GF-D8 (cell line): ENCODE results near the gene ZNF738.
"Not testable (repeated sequence)": the region's sequence is repeated elsewhere in the genome, so short reads cannot be mapped to it uniquely, and the experiment has no call there.

Experiments
- DNase-seq: peaks from one replicate; lab custom pipeline; 2025; lab: John Stamatoyannopoulos, UW

ZNF738 gene

DNA sequence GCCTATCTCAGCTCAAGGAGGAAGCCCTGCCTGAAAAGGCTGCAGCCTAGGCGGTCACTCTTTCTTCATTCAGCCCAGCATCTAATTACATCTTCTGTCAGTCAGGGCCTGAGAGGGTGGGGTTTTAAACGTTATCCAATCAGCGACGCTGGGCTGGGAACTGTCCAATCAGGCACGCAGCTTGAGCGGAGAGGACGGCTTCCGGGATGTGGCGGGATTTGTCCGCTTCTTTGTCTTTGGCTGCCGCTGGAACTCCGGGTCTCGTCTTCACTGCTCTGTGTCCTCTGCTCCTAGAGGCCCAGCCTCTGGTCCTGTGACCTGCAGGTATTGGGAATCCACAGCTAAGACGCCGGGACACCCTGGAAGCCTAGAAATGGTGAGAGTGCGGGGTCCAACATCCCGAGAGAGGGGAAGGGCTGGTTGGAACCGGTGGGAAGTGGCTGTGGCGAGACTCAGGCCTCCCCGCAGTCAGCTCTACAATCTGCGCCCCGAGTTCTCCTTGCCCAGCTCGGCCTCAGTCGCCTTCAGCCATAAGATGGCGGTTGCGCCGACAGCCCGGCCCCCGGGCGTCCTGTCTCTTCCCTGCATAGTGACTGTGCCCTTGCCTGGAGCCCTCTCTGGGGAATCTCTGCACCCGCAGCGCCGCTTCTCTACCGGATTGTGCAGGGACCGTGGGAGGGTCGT, at the start of gene ZNF738:
ZNF738 (plus strand) TSS at position 233 of the 684 bp plus-strand sequence; CDS start at position 374, 141 bp downstream.
- peak; percentile 90 for DNase-seq

DNA sequence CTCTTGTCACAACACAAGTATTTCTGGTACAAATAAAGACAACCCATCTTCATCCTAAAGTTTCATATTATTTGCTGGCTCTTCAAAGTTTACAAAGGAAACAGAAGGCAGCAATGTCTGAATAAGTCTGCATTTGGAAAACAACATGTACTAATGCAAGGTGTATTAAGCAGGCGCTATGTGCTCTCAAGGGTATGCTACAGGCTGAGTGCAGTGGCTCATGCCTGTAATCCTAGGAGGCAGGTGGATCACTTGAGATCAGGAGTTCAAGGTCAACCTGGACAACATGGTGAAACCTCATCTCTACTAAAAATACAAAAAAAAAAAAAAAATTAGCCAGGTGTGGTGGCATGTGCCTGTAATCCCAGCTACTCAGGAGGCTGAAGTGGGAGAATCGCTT, 46.0 kb upstream of the ZNF738 start:
- DNase-seq = not testable (repeated sequence)

DNA sequence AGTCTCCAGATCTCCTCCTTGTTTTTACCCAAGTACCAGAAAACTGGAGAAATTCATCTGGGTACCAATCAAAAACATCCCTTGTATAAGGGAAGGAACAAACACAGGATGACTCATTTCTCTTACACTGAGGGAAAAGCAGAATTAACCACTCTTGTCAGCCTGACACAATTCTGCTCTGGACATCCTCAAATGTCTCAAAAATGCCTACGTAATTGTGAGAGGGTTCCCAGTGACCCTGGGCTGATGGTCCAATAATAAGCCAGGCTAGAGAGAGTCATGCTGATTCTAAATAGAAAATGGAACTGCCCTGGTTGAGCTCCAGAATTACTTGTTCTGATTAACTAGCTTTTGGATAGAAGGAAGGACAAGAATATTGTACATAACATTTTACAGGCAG, 44.1 kb upstream of the ZNF738 start:
- DNase-seq = no peak

DNA sequence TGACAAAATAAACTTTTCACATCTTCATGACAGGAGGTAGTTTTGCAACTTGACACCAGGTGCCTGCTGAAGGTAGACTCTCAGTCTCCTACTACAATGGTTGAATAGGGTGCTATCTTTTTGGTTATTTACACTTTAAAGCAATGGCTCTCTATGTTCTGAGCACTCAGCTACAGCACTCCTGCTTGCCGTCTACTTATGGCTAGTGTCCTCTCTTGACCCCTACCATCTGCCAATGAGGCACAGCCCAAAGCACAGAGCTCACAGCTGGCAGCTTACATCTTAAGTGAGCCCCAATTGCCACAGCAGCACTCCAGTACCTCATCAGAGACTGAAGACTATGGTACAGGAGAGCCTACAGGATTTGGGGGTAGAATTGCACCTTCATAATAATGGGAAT, 41.0 kb upstream of the ZNF738 start:
- DNase-seq = no peak

DNA sequence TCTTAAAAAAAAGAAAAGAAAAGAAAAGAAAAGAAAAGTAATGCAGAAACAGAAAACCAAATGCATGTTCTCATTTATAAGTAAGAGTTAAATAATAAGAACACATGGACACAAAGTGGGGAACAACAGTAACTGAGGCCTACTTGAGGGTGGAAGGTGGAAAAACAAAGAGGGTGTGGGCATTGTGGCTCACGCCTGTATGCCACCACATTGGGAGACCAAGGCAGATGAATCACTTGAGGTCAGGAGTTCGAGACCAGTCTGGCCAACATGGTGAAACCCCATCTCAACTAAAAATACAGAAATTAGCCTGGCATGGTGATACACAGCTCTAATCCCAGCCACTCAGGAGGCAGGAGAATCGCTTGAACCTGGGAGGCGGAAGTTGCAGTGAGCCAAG, 37.7 kb upstream of the ZNF738 start:
- DNase-seq = no peak

DNA sequence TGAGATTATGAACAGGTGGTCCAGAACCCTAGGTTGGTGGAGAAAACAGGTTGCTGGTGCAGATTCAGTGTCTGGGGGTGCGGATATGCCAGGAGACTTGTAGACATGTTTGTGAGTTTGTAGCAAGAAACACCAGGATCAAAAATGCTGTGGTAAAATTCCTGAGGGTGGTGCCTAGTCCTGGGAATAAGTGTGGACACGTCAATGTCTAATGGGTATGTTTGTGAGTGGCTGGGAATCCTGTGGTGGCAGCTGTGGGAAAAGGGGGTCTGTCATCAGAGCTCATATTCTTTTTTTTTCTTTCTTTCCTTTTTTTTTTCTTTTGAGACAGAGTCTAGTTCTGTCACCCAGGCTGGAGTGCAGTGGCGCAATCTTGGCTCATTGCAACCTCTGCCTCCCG, 36.8 kb upstream of the ZNF738 start:
- DNase-seq = no peak

DNA sequence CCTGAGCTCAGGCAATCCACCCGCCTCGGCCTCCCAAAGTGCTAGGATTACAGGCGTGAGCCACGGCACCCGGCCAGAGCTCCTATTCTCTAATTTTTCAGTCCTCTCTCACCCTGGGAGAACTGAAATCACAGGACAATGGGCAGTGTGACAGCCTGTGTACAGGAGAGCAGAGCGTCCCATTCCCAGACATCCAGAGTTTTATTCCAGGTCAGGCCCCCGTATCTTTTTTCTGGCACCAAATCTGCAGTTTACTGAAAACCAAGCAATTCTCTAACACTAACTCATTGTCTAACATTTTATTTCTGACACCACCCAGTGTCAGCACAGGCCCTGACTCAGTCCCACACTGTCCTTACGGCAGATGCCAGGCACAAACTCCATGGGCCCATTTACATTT, 36.3 kb upstream of the ZNF738 start:
- DNase-seq = no peak

DNA sequence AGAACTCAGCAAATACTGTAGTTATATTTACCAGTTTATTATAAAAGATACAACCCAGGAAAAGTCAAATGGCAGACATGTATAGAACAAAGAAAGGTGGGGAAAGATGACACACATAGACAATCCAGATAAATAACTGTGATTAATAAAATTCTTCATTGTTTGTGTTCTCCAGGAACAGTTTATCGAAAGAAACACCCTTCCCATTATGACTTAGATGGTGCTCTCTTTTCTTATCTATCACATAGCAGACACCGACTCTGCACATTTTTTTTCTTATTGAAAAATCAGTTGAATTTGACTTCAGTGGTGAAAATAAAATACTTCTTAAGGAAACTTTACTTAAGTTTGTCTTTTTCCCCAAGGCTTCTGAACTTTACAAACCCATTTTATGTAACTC, 35.8 kb upstream of the ZNF738 start:
- no peak for DNase-seq

DNA sequence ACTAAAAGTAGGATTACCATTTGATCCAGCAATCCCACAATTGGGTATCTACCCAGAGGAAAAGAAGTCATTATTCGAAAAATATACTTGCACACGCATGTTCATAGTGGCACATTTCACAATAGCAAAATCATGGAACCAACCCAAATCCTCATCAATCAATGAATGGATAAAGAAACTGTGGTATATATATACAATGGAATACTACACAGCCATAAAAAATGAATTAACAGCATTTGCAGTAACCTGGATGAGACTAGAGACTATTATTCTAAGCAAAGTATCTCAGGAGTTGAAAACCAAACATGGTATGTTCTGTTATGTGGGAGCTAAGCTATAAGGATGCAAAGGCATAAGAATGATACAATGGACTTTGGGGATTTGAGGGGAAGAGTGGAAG, 32.6 kb upstream of the ZNF738 start:
- DNase-seq = no peak

DNA sequence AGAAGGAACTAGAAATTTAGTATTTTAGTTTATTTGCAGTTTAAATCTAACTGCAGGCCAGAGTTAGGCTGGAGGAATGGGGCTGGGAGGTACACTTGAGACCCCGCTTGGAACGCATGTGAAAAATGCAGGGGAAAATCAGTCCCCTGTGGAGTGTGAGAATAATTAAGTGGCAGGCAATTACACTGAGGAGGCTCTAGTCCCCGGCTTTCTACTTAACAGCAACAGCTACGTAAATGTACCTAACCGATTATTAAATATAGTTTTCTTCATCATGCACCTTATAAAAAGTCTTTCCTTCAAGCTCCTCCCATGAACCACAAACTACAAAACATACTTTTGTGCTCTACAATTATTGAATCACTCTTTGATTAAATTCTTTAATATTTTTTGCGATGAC, 30.4 kb upstream of the ZNF738 start:
- no peak for DNase-seq

DNA sequence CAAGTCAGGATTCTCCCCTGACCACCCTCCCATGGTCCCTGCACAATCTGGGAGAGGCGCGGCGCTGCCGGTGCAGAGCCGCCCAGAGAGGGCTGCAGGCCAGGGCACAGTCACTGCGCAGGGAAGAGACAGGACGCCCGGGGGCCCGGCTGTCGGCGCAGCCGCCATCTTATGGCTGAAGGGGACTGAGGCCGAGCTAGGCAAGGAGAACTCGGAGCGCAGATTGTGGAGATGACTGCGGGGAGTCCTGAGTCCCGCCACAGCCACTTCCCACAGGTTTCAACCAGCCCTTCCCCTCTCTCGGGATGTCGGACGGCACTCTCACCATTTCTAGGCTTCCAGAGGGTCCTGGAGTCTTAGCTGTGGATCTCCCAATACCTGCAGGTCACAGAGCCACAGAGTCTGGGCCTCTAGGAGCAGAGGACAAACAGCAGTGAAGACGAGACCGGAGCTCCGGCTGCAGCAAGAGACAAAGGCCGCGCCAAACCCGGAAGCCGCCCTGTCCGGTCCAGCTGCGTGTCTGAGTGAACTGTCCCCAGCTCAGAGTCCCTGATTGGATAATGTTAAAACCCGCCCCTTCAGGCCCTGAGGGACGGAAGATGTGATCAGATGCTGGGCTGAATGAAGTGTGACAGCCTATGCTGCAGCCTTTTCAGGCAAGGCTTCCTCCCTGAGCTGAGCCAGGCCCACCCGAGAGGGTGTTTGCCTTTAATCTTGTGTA, 29.8 kb upstream of the ZNF738 start, which contains the start of gene ZNF708:
ZNF708 (minus strand) TSS at position 526 of the 721 bp plus-strand sequence; CDS start at position 328, 198 bp downstream.
- DNase-seq = peak; percentile 83

DNA sequence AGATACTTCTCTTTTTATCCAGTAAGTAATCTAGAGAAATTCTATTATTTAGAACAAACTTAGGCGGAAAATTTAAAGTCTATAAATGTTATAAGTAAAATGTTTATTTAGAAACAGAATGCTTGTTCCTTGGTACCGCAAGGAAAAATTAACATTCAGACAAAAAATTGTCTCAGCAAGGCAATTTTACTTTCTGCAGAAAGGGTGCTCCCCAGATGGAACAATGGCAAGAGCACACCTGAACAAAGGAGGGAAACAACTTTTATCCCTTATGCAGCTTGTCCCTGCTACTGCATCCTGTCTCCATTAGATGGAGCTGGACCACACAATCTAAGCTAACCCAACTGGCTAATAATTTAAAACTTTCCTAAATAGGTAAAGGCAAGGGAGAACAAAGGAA, 23.1 kb upstream of the ZNF738 start:
- no peak for DNase-seq

DNA sequence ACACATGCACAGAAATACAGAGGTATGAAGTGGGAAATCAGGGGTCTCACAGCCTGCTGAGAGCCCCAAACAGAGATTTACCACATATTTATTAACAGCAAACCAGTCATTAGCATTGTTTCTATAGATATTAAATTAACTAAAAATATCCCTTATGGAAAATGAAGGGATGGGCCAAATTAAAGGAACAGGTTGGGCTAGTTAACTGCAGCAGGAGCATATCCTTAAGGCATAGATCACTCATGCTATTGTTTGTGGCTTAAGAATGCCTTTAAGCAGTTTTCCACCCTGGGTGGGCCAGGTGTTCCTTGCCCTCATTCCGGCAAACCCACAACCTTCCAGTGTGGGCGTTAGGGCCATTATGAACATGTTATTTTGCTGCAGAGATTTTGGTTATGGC, 14.0 kb upstream of the ZNF738 start:
- DNase-seq = not testable (repeated sequence)

DNA sequence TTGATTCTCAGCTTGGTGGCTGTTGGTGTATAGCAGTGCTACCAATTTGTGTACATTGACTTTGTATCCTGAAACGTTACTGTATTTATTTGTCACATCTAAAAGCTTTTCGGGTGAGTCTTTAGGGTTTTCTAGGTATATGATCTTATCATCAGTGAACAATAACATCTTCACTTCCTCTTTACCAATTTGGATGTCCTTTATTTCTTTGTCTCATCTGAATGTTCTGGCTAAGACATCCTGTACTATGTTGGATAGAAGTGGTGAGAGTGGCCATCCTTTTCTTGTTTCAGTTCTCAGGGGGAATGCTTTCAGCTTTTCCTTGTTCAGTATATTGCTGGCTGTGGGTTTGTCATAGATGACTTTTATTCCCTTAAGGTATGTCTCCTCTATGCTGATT, 6.0 kb upstream of the ZNF738 start:
- no peak for DNase-seq

DNA sequence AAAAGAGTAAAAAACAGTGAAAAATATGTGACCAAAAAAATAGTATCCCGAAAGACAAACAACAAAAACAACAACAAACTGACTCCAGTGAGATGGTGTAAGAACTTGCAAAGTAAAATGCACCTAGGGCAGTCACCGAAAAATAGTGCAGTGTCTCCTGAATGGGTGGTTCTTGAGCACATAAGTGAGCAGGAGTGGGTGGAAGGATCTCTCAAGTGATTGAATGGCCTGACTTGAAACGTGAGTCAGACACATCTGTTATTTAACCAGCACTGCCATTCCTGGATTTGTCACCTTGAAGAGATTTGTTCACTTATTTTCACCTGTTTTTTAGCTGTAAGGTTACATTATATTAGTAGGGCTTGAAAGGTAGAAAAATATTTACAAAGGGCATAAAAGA, 3.5 kb downstream of the ZNF738 start:
- no peak for DNase-seq

DNA sequence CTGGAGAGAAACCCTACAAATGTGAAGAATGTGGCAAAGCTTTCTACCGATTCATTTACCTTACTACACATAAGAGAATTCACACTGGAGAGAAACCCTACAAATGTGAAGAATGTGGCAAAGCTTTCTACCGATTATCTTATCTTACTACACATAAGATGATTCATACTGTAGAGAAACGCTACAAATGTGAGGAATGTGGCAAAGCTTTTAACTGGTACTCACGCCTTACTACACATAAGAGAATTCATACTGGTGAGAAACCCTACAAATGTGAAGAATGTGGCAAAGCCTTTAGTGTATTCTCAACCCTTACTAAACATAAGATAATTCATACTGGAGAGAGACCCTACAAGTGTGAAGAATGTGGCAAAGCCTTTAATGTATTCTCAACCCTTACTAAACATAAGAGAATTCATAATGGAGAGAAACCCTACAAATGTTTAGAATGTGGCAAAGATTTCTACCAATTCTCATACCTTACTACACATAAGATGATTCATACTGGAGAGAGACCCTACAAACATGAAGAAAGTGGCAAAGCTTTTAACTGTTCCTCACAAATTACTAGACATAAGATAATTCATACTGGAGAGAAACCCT, 25.3 kb downstream of the ZNF738 start:
- DNase-seq = no peak

DNA sequence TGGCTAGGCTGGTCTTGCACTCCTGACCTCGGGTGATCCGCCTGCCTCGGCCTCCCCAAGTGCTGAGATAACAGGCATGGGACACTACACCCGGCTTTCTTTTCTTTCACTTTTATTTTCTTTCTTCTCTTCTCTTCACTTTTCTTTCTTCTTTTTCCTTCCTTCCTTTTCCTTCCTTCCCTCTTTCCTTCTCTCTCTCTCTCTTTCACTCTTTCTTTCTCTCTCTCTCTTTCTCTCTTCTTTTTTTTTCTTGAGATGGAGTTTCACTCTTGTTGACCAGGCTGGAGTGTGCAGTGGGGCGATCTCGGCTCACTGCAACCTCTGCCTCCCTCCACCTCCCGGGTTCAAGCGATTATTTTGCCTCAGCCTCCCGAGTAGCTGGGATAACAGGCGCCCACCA, 37.3 kb downstream of the ZNF738 start:
- no peak for DNase-seq

DNA sequence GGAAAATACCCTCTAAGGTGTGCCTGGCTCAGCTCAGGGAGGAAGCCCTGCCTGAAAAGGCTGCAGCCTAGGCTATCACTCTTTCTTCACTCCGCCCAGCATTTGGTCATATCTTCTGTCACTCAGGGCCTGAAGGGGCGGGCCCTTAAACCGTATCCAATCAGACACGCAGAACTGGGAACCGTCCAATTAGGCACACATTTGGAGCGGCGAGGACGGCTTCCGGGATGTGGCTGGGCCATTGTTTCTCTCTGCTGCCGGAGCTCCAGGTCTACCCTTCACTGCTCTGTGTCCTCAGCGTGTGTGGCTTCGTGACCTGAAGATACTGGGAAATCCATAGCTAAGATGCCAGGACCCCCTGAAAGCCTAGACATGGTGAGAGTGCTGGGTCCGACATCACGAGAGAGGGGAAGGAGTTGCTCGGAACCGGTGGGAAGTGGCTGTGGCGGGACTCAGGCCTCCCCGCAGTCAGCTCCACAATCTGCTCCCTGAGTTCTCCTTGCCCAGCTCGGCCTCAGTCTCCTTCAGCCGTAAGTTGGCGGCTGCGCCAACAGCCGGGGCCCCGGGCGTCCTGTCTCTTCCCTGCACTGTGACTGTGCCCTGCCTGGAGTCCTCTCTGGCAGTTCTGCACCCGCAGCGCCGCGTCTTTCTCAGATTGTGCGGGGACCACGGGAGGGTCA, 38.2 kb downstream of the ZNF738 start, which contains the start of gene ZNF493:
ZNF493 (plus strand) TSS at position 241 of the 680 bp plus-strand sequence; CDS start at position 346, 105 bp downstream.
- DNase-seq = peak; percentile 90

DNA sequence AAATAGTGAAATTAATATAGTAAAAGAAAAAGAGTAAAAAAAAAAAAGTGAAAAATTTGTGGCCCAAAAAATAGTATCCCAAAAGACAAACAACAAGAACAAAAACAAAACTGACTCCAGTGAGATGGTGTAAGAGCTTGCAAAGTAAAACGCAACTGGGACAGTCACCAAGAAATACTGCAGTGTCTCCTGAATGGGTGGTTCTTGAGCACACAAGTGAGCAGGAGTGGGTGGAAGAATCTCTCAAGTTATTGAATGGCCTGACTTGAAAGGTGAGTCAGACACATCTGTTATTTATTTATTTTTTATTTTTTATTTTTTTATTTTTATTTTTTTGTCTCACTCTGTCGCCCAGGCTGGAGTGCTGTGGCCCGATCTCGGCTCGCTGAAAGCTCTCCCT, 40.1 kb downstream of the ZNF738 start:
- no peak for DNase-seq

DNA sequence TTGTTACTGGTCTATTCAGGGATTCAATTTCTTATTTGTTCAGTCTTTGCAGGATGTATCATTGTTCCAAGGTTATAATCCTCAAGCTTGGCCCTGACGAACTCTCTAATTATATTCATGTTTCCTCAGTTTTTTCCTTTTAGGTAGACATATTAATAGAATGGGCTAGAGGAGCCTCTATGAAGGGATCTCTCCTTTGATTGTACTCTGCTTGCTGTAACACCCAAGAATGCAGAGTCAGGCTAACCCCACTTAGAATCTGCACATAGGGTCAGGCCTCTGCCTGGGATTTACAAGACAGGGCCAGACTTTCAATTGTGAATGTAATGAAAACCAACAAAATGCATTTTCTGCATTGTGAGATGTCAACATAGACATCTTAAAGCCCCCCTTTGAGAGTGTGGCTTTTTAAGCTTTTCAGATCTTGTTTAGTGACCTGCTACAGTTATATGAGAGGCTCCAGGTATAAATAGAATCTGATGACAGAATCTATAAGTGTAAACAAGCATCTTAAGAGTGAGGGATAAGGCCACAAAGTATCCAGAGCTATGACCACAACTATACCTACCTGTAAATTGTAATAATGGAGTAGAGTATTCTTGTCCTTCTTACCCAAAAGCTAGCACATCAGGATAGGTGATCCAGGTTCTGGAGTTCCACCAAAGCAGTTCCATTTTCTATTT, 43.6 kb downstream of the ZNF738 start:
- DNase-seq = no peak

DNA sequence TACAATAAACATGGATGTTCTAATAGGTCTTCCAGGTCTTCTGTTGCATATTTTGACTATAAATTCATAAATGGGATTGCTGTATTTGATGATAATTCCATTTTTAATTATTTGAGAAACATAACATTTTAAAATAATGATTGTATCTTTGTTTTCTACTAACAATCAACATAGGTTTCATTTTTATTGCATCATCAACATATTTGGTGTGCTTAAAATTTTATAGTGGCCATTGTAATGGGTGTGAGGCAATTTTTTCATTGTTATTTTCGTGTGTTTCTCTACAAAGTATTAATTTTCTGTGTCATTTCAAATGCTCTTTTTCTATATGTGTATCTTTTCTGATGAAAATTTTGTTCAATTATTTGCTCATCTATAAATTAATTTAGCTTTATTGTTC, 51.4 kb downstream of the ZNF738 start:
- no peak for DNase-seq

DNA sequence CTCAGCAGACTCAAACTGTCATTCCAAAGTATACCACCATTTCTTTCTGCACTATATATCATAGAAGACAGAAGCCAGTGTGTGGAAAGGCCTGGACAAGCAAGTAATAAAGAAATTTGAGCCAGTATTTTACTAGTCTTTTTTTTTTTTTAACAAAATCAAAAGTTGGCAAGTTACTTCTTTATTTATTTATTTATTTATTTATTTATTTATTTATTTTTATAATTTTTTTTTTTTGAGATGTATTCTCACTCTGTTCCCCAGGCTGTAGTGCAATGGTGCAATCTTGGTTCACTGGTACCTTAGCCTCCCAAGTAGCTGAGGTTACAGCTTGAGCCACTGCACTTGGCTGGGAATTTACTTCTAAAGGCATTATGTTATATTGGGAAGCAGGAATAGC, 63.4 kb downstream of the ZNF738 start:
- no peak for DNase-seq
